GM03348 (cell line): ENCODE measurements around the gene ALOXE3.
"Not testable (repeated sequence)": the region's sequence is repeated elsewhere in the genome, so short reads cannot be mapped to it uniquely, and the experiment has no call there.

ENCODE experiments used
- DNase-seq: peaks from one replicate; pipeline ENCODE4 v3.0.0; 2012; ENCODE audit warnings: low spot score

Gene ALOXE3

DNA sequence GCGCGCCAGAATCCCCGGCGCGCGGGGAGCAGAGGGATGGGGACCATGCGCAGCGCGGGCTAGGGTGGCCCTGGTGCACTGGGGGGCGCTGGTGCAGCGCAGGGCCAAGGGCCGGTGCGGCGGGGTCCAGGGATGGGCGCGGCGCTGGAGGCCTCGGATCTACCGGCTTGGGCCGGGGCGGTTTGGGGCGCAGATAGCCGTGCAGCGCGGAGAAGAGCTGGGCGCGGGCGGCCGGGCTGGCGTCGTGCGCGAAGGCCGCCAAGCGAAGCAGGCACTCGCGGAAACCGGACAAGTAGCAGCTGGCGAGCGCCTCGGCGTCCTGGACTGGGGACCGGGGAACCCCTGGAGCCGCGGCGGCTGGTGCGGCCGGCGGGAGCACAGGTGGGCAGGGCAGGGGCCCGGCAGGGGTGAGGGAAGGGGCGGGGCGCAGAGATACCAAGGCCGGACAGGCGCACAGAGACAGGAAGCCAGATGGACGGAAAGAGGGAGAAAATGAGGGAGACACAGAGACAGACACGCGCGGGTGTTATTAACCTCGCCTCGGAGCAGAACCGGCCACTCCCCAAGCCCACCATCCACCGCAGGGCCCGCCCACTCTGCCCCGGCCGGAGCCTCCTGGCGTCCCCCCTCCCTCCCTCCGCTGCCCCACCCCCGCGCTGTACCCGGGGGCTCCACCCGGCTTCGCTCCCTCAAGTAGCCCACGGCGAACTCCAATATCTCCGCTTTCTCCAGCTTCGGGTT lies 3.5 kb upstream of the ALOXE3 start:
- peak; percentile 72 for DNase-seq

DNA sequence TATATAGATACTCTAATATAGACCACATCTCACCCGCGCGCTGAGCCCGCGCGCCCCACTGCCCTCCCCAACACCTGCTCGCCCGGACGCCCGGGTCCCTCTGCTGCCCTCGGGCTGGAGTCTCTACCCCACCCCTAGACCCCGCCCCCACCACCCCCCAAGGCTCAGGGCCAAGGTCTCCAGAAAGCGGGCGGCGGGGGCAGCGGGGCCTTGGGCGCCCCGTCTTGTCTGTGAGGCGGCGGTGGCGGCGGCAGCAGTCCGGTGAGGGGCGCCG lies 3.0 kb upstream of the ALOXE3 start:
- no peak for DNase-seq

DNA sequence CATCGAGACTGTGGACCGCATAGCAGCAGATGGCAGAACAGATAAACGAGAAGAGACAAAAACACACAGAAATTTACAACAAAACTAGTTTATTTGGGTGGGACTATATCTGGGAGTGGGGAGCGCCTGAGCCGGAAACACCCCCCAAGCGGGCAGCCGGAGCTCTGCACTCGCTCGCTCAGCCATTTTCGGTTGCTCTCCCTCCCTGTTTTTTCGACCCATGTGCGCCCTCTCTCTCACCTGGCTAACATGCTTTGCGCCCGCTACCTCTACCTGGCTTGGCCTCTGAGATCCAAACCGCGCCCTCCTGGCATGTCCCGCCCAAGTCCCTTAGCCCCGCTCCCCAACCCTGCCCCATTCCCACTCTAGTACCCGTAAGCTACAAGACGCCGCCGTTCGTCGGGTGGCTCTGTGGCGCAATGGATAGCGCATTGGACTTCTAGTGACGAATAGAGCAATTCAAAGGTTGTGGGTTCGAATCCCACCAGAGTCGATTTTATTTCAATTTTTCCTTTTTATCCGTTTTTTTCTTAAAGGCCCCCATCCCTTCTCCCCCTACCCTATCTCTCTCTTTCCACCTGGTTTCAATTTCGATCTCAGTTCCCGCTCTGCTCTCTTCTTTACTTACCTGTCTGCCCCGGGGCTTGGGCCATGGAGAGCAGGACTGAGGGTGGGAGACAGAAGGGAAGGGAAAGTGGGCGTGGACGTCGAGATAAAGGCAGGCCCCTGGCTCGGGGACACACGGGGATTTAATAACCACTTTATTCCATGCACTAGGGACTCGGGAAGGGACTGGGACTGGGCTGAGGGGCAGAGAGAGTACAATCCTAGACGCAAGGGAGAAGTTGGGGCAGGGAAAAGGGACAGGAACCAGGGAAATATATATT lies 2.4 kb upstream of the ALOXE3 start:
- peak; percentile 65 for DNase-seq

- DNase-seq = peak; percentile 48
Measured at GRCh38 chr17:8119581-8120519, 1.5 kb upstream of the ALOXE3 start.

DNA sequence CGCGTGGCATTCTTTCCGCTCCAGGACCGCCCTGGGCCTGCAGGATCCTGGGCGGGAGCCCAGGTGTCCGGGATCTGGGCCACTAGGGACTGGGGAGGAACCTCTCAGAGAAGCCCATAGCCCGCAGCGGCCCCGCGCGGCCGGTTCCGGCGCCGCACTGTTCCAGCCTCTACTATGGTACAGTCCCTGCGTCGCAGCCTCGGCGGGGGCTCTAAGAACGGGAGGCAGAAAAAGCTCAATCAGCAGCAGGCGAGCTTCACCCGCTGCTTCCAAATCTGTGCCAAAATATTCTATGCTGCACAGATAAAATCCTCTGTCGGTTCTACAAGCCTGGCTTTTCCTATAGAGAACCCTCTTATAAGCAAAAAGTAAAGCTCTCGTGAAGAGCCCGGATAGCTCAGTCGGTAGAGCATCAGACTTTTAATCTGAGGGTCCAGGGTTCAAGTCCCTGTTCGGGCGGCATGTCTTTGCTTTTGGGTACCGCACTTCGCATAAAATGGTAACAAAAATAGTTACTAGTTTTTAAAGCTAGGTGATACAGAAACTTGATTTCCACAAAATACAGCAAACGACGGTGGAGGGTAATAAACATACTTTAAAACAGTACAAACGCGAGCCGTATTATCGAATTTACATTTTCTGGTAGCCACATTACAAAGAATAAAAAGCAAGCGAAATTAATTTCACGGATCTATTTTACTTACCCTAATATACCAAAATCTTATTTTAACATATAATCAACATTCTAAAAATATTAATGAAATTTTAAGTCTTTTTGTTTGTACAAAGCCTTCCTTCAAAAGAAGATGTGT lies 661 bp upstream of the ALOXE3 start:
- peak; percentile 92 for DNase-seq

DNA sequence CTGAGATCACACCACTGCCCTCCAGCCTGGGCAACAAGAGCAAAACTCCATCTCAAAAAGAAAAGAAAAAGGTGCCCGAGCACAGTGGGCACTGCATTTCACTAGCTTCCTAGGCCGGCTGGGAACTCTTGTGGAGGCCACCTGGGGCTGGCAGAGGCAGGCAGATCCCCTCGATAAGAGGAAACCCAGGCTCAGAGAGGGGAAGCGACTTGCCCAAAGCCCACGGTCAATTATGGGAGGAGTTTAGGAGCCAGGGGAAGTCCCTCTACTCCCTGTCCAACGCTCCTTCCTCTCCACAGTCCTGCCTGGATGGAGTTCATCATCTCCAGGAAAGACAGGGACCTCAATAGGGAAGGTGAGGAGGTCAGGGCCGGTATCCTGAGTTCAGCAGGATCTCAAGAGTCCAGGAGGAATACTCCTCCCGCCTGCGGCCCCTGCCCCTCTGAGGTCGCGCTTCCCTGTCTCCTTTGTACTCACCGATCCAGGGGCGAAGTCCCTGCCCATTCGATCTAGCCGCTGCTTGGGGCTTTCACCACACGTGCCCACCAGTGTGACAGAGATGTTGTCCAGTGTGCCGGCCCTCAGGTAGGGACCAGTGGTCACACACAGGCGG lies 841 bp downstream of the ALOXE3 start:
- DNase-seq = no peak

DNA sequence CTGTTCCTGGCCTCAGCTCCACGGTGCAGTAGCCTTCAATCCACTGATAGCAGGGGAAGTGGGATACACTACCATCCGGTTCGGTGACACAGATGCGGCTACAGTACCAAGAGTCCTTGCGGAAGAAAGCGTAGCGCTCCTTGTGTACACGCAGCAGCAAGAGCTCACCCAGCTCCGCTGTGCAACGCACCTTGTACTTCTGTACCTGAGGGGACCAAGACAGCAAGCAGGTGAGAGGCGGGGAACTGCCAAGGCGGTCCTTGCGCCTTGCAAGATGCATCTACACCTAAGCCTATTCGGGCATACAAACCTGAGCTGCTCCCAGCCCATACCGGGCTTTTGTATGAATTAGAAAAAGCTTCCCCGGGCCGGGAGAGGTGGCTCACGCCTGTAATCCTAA lies 1.5 kb downstream of the ALOXE3 start:
- no peak for DNase-seq

GRCh38 chr17:8110907-8111306 lies 7.4 kb downstream of the ALOXE3 start:
- no peak for DNase-seq

- no peak for DNase-seq
Measured at GRCh38 chr17:8110456-8110804, 7.9 kb downstream of the ALOXE3 start.

DNA sequence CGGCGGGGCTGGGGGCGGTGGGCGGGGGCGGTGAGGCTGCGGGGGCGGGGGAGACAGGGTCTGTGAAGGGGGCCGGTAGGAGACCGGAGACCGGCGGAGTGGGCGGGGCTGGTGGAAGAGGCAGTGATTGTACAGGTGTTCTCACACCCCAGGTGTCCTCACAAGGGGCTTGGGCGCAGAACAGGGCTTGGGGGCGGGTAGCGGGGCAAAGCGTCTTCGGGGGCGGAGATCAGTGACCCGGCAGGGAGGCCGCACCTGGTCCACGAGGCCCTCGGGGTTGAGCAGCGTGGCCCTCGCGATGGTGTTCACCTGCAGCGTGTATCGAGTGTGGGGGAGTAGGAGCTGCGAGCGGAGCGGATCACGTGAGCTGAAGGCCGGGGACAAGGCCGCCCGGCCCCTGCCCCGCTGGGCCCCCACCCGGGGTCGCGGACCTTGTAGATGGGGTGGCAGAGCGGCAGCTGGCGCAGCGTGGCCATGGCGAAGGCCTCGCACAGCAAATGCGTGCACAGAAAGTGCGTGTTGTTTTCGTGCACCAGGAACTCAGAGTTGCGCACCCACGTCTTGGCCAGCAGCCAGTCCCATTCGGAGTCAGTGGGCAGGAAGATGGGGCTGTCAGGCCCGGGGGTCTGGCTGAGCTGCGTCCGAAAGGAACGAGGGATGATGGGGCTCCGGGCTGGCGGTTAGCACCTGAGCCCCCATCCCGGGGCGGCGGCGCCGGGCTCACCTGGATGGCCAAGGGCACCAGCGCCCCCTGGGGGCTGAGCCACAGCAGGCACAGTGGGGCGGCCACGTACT lies 8.5 kb downstream of the ALOXE3 start:
- DNase-seq = peak; percentile 68

DNA sequence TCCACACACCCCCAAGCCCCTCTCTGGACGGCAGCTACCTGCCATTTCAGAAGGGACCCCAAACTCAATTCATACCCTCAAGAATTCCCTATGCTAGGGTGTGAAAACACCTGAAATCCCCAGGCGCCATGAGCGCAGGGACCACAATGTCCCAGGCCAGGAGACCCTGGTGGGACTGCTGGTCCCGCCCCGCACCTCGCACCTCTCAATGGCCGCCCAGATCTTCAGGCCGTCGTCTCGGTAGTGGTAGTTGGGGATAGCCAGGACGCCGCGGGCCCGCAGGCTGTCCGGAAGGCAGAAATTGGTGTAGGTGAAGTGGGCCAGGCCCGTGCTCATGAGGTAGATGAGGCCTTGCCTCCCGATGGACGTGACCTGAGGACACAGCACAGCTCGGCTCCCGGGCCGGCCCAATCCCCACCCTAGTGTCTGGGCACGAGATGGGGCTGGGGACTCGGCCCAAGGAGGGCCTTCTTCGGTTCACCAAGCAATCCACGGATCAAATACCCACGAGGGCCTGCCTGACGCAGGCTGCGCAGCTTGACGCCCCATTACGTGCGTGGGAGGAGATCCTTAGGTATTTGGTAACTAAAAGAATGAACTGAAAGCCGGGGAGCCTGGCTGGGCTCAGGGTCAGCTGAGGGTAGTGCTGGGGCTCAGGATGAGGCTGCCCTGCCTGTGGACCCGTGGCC lies 9.2 kb downstream of the ALOXE3 start:
- DNase-seq = no peak

DNA sequence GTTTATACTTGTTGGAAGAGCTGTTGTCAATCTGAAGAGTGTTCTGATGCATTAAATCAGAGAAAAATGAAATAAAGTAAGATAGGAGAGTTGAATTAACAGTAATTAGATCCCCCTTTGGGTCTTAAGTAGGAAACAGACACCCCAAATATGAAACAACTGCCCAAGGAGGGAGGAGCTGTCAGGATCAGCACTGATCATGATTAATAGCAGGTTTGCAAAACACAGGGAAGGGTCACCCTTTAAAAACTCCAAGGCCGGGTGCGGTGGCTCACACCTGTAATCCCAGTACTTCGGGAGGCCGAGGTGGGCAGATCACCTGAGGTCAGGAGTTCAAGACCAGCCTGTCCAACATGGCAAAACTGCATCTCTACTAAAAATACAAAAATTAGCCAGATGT lies 11.3 kb downstream of the ALOXE3 start:
- not testable (repeated sequence) for DNase-seq

- DNase-seq = peak; percentile 58
Measured at GRCh38 chr17:8105957-8106398, 12.3 kb downstream of the ALOXE3 start.

GRCh38 chr17:8104911-8105310 lies 13.4 kb downstream of the ALOXE3 start:
- no peak for DNase-seq

- no peak for DNase-seq
Measured at GRCh38 chr17:8103549-8103948, 14.8 kb downstream of the ALOXE3 start.

DNA sequence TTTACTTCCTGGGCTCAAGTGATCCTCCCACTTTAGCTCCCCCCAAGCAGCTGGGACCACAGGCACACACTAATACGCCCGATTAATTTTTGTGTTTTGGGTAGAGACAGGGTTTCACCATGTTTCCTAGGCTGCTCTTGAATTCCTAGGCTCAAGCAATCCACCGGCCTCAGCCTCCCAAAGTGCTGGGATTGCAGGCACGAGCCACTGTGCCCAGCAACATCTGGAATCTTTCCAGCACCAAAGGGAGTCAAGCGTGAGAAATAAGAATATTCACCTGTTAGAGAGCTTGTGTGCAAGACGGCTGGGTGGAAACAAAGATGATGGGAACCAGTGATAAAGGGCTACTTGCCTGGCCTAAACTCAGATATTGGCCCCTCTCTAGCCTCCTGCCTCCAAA lies 16.6 kb downstream of the ALOXE3 start:
- no peak for DNase-seq

- no peak for DNase-seq
Measured at GRCh38 chr17:8100763-8101162, 17.6 kb downstream of the ALOXE3 start.

GRCh38 chr17:8100111-8100510 lies 18.2 kb downstream of the ALOXE3 start:
- DNase-seq = no peak

DNA sequence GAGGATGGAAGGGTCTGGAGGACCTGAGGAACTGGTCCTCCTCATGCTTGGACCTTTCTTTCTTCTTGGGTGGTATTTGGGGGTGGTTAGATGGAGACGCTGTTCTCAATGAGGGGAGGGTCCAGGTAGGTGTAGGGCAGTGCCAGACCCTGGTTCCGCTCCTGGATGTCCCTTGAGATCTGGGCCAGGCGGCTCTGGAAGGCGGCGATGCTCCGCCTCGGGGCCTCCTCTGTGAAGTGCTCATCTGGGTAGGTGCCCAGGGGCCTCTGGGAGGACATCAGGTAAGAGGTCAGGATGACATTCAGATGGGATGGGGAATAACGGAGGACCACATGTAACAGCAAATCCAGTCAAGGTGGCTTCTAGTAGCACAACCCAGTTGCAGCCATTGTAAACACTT lies 21.8 kb downstream of the ALOXE3 start:
- DNase-seq = no peak

DNA sequence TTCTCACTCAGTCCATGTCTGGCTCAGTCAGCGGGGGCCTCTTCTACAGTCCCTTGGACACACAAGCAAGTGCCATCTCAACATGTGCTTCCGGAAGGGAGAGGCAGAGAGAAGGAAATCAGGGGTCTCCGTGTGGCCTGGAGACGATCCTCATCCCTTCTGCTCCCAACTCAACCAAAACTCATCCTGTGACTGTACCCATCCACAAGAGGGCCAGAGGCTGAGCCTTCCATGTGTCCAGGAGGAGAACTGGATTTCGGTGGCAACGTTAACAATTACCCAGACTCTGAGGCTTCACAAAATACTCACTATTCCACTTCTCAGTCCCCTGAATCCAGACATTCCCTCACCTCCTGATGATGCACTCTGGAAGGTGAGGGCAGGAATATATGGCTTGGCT lies 23.0 kb downstream of the ALOXE3 start:
- no peak for DNase-seq
